Measurements from ENCODE around the gene TOM1L2. TPM values are rescaled to one million over a fixed set of nuclear protein-coding genes. Genes with fewer than 3 reads are reported as not detected.

TOM1L2 gene
- total RNA-seq, 1 donor from 2014 or later: 16.7 TPM

DNA sequence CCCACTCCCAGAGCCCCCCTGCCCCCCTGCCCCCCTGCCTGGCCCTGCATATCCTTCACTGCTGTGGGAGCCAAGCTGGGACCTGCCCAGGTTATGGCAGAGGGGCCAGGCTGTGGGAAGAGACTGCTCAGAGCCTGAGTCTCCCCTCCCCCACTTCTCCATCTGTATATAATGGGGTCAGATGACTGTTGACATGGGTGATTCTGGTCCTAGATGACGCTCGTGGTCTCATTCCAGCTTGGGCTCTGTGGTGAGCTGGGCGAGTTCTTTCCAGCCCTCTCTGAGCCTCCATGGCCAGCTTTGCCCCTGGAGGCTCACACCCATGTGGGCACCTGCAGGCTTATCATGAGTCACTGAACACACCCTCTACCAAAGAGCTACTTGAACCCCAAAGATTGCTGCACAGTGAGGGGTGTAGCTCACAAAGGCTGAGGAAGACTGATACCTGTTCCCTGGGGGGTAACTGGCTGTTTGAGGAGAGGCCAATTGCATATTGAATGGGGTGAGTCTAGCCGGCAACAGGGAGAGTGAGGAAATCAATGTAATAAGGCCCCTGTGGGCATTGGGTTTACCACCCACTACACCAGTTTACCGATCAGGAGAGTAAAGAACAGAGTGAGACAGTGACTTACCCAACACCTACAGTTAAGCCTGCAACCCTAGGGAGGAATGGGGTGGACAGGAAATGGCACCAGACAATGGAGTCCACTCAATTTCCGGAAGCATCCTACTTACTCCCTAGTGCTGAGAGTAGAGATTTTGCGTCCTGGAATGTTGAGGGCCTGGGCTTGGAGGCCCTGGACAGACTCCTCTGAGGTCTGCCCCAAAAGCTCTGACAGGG lies 131.2 kb downstream of the TOM1L2 start:
- DNase-seq (ENCODE audit: low spot score in 2 of 2): peak; percentile 60 to 66

DNA sequence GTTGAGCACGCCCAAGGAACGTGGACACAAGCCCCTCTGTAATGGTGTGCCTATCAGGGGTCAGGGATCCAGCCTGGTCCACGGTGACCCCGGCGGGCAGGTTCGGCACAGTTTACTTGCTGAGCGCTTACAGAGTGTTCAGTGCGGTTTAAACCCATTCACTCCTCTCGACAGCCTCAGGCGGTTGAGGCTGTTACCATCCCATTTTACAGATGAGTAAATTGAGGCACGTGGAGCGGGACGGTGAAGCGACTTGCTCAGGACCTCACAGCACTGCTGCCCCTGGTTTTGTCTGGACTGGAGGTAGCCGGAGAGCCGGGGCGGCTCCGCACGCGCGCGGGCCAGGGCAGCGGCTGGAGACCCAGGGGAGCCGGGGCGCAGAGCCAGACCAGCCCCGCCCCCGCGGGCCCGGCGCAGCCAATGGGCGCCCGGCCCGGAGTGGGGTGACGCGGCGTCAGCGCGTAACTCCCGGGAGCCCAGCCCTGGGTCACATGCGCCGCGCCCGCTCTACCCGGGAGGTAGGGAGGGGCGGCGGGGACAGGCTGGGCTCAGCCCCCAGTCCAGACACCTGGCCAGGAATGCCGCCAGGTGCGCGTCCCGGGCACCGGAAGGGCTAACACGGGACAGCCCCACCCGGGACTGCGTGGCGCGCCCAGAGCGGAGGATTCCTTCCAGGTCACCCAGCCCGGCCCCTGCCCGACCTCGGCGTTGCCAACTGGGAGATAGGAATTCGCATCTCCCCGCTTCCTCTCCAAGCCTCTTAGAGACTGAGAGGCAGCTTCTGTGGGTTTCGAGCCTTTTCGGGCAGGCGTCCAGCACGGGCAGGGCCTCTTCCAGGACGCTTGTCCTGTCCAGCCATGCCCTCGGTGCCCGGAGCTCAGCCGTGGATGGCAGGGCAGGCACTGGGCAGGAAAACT lies 132.2 kb downstream of the TOM1L2 start:
- FAIRE-seq: no peak

More for the DNA sequence above, 131.2 kb downstream of the TOM1L2 start:
- FAIRE-seq: no peak

DNA sequence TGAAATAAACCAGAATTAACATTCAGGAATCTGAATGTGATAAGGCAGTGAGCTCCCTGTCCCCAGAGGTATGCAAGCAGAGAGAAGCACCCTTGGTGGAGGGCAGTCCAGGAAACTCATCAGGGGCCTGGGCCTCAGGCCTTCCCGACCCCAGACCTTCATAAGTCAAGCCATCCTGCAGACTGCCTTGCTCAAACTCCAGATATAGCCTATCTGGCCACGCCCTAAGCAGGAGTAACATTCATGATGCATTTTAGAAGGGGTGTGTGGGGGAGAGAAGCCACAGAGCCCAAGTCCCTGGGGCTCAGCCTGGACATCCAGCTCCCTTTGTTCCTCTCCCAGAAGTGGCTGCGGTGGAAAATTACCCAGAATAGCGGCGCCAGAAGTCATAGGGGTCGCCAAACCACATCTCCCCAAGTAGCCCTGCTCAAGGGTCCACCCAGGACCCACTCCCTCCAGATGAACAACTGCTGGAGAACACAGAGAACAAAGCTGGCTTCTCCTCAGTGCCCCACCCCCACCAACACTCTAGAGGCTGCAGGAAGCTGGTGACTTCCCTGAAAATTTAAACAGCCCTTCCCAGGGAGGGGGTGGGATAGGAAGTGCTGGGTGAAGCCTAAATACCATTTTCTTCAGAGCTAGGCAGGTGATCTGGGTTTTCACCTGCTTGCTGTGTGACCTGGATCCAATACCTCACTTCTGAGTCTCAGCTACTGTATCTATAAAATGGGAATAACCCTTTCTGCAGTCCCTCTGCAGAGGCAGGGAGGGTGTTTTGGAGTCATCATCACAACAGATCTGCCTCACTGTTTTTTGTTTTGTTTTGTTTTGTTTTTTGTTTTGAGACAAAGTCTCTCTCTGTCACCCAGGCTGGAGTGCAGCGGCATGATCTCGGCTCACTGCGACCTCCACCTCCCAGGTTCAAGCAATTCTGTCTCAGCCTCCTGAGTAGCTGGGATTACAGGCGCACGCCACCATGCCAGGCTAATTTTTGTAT lies 133.9 kb downstream of the TOM1L2 start:
- FAIRE-seq: no peak
- peak in 1 of 2 donors; percentile 61 for DNase-seq (ENCODE audit: low spot score in 2 of 2)

More for the DNA sequence above, 132.2 kb downstream of the TOM1L2 start:
- DNase-seq (ENCODE audit: low spot score in 2 of 2): peak; percentile 93 to 94

DNA sequence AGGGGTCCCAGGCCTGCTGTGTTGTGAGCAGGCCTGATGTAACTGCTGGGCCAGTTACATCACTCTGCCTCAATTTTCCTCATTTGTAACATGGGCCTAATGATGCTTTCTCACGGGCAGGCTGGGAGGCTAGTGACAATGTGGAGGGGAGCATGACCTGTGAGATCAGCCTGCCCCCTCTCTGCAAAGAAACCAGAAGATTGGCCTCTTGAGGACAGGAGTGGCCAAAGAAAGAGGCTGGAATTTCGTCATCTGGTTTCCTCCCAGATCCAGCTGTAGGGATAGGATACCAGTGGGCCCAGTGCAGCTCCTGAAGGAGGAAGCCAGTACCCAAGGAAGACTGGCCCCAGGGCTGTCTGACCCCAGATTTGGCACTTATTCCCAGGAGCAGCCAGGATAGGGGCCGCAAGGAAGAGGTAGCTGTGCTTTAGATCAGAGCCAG lies 134.8 kb downstream of the TOM1L2 start:
- DNase-seq (ENCODE audit: low spot score in 2 of 2): peak in 1 of 2 donors; percentile 36
- FAIRE-seq: no peak

DNA sequence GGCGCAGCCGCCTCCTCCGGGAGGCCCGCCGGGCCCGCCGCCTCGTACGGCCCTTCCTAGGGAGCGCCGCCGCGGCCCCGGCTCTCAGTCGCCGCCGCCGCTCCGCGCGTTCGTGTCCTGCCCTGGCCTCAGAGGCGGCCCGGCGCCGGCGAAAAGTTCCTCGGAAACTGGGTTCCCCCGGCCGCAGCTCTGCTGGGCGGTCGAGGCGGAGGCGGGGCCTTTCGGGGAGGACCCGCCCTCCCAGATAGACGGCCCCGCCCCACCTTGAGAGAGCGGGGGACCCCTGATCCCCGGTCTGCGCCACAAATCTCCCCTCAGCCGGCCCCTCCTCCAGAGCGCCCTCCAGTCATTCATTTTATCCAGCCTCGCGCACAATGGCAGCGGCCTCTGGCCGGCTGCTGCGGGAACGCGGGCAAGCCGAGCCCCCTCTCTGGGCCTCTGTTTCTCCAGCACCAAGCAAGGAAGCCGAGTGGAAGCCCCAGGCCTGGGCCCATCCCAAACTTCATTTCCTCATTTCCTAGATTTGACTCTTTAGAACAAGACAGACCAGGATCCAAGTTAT lies 135.3 kb downstream of the TOM1L2 start, which contains the start of gene SREBF1:
Gene SREBF1, minus strand, starts transcription at position 169 of the 562 bp plus-strand sequence. CDS start 169 bp downstream, outside the sequence.
- FAIRE-seq (no peak), DNase-seq (ENCODE audit: low spot score in 2 of 2) (peak; percentile 79 to 81)

DNA sequence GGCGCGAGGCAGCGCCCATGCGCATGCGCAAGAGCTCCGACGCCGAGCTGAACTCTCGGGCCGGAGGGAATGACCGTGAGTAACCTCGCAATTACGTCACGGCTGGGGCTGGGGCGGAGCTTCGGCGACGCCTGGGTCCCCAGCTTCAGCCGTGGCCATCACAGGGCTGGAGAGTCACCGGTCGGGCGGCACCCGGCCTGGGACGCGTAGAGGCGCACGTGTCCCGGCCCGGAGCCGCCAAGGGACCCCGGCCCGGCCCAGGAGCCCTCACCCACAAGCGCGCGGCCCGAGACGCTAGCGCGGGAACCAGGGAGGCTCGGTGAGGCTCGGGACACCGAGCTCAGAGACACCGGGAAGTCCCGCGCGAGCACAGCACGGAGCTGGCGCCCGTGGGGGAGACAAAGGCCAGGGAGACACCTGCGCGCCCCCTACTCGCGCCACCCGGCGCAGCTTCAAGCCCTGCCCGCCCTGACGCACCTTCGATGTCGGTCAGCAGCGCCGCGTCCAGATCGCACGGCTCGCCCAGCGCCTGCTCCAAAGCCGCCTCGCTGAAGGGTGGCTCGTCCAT lies 135.9 kb downstream of the TOM1L2 start:
- DNase-seq (ENCODE audit: low spot score in 2 of 2): peak; percentile 95 to 97
- FAIRE-seq: no peak

DNA sequence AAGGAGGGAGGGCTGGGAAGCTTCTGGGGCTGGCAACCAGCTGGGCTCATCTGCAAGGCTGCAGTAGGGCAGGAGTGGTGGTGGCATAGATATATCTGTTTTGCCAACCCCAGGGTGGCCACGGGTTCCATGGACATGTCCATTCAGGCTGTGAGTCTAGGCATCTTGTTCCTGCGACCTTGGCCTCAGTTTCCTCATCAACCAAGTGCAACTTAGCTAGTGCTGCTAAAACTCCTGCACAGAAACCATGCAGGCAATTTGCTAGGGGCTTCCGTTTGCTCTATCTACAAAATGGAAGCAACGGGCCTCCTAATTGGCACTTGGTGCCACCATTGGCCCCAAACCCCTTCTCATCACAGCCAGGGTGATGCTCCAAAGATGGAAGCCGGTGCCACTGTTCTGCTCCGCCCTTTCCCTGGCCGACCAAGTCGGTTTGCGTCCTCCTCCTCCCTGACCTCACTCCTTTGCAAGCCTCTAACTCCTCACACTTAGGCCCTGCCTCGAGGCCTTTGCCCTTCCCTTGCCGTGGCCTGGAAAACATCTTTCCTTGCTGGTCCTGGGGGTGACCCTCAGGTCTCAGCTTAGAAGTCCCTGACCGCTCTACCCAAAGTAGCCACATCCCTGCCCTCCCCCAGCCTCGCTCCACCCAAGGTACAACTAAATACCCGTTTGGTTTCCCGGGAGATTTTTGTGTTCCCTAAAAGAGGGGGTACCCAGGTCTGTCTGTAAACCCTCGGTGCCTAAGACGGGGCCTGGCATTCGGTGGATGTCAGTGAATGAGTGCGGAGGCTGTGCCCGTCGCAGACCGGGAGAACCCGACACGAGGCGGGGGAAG lies 136.6 kb downstream of the TOM1L2 start:
- no peak for FAIRE-seq
- peak in 1 of 2 donors; percentile 34 for DNase-seq (ENCODE audit: low spot score in 2 of 2)

DNA sequence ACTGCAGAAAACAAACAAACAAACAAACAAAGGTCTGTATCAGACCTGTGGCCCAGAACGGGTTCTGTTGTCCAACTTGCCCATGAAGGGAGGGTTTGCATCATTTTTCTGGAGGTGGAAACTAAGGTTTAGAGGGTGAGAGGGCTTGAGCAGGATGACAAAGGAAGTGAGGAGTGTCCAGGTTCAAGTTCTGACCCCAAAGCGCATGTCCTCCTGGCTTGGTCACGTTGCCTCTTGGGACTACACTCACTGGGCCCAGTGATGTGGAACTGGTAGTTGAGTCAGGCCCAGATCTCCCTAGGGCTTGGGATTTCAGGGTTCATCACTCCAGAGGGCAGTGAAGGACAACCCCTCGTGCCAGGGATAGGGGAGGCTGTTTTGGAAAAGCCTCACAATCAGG lies 137.2 kb downstream of the TOM1L2 start:
- no peak for FAIRE-seq

DNA sequence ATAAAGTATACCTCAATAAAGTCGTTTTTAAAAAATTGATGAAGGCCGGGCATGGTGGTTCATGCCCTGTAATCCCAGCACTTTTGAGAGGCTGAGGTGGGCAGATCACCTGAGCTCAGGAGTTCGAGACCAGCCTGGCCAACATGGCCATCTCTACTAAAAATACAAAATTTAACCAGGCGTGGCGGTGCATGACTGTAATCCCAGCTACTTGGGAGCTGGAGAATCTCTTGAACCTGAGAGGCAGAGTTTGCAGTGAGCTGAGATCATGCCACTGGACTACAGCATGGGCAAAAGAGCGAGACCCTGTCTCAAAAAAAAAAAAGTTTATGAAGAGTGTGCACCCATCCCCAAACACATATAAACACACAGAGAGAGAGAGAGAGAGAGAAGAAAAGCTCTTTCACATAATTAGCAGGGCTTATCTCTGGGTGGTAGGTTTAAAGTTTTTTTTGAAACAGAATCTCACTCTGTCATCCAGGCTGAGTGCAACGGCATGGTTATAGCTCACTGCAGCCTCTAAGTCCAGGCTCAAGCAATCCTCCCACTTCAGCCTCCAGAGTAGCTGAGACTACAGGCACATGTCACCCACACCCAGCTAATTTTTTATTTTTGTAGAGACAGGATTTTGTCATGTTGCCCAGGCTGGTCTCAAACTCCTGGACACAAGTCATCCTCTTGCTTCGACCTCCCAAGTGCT lies 138.4 kb downstream of the TOM1L2 start:
- DNase-seq (ENCODE audit: low spot score in 2 of 2): no peak
- no peak for FAIRE-seq

More for the DNA sequence above, 137.2 kb downstream of the TOM1L2 start:
- no peak for DNase-seq (ENCODE audit: low spot score in 2 of 2)

DNA sequence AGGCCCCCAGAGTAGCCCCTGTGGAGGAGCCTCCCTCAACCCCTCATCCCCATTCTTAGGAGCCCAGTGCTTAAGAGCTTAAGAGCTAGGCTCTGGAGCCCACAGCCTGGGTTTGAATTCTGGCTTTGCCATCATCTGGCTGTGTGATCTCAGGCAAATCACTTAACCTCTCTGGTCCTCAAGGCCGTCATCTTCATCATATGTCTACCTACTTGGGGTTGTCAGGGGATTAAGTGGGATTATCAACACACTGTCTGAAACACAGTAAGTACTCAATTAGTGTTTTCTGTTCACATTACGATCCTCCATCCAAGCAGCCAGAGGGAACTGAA lies 140.2 kb downstream of the TOM1L2 start:
- FAIRE-seq (no peak), DNase-seq (ENCODE audit: low spot score in 2 of 2) (no peak)

DNA sequence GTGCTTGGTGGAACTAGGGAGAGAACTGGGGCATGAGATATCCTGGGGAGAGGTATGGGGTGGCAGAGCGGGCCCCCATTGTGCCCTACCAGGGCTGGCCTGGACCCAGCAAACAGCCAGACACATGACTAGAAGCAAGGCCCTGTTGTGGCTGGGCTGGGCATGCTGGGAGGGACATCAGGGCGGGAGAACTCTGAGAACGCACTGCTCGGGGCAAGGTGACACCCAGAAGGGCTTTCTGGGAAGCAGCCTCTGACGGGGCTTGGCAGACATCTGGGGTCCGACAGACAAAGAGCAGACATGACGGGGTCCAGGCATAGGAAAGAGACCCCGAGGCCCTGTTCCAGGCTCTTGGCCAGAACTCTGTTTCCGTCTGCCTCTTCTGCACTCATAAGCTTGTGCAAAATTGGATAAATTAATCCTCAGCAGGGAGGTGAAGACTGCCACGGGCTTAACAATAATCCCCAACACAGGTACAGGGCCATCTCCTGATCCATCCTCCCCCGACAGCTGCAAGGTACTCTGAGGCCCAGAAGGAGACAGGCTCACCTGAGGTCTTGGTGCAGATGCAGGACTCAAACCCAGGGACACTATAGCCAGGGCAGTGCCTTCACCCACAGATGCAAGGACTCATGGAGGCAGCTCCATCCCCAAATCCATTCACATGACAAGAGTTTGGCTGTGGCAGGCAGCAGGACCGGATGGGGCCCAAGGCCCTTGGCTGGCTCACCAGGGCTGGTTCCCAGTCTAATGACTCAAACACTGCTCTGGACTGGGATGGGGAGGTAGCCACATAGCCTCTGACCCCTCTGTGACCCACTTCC lies 140.8 kb downstream of the TOM1L2 start:
- DNase-seq (ENCODE audit: low spot score in 2 of 2) (peak in 1 of 2 donors; percentile 39), FAIRE-seq (no peak)

DNA sequence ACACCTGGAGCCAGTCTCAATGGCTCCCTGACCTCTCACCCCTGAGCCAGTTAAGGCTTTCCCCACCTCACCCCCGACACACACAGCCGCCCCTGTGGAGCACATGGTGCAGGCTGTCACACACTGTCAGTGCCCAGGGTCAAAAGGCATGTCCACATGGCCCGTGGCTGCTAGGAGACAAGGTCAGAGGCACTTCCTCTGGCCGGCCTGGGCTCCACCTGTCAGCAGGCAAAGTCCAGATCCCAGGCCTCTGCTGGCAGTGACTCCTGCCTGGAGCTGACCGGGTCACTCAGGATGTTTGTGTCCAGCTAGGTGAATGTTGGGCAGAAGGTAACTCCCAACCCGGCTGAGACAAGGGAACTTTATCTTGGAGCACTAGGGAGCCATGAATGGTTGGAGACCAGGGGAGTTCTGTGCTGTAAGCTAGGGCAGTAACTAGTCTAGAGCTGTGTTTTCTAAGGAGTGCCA lies 141.4 kb downstream of the TOM1L2 start:
- DNase-seq (ENCODE audit: low spot score in 2 of 2): no peak
- no peak for FAIRE-seq

DNA sequence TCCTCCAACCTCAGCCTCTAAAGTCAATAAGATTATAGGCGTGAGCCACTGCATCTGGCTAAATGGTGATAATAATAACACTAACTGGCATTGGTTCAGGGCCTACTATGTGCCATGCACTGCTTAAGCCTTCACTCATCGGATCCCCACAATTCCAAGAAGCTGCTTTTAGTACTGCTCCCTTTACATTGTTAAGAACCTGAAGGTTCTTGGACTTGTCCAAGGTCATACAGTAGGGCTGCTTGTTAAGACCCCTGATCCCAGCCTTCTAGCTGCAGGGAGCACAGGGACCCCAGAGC lies 142.0 kb downstream of the TOM1L2 start:
- DNase-seq (ENCODE audit: low spot score in 2 of 2): no peak
- no peak for FAIRE-seq

DNA sequence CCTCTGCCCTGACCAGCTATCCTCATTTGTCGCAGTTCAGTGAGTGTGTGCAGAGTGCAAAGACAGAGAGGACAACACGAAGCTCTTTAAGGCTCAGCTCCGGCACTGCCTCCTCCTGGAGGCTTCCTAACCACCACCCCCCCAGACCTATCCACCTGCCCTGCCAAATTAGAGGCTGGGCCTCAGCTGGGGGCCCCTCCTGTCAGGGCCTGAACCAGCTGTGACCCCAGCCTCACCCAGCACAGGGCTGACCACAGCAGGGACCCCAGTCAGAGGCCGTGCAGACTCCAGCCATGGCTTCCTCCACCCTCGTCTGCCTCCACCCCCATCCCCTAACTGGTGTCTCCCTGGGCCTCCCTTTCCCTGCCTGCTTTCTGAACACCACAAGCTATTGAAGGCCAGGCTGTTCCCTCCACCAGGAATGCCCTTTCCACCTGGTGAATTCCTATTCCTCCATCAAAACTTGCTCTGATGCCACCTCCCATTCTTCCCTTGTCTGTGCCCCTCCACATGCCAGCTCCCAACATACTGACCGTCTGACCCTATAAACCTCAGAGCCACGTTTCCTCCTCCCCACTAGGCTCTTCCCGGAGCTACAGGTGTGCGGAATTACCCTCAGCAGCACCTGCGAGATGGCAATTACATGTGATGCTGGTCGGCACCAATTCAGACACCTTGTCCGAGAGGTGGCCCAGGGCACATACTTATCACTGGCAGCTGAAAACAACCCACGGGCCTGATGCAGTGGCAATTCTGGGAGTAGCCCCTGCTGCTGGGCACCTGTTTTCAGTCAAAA lies 144.2 kb downstream of the TOM1L2 start:
- no peak for DNase-seq (ENCODE audit: low spot score in 2 of 2)
- FAIRE-seq: no peak

DNA sequence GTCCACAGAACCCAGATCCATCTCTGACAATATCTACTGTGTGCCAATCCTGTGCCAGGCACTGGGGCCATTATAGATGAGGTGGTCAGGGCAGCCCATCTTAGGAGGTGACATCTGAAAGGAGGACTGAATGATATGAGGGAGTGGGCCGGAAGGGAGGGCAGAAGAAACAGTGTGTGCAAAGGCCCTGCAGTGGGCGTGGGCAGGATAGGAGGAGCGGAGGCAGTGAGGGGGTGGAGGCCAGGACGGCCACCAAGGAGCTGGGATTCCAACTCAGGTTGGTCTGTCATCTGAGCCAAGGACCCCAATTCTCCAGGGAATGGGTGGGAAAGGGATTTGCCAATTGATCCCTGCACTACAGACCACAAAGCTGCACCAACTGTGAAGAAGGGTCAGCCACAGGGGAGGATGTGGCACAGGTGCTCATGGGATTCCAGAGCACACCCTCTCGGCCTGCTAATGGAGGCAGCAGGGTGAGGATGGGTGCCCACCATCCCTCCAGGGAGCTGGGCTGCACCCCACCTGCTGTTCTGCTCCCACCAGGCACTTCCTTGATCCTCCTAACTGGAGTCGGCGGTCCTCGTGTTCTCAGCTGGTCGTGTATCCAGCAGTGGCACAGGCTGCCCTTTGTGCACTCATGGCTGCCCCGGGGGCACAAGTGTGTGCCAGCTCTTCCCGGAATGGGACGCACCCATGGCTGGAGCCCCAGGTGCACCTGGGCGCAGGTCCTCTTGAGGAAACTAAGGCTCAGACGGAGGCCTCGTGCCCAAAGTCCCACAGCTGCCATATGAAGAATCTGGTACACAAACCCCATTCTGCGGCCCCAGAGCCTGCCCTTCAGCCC lies 145.0 kb downstream of the TOM1L2 start:
- FAIRE-seq (no peak), DNase-seq (ENCODE audit: low spot score in 2 of 2) (no peak)
